Osteoblast (primary cell): ENCODE data around the gene CRYGB. TPM values are rescaled to one million over a fixed set of nuclear protein-coding genes. Genes with fewer than 3 reads are reported as not detected.

Experiments
- DNase-seq: peaks from one replicate; pipeline ENCODE4 v3.0.0; 2011; ENCODE audit warnings: low spot score, mixed read lengths; ENCODE audit not compliant: insufficient read length; ENCODE audit errors: missing footprints
- H2AFZ ChIP-seq: 2 replicates; pipeline ENCODE4 v1.6.0; 2011; ENCODE audit warnings: mild to moderate bottlenecking, low read length
- H3K27ac ChIP-seq: 2 replicates; pipeline ENCODE4 v1.5.1; 2011; ENCODE audit warnings: mild to moderate bottlenecking, low read depth, low read length, moderate library complexity
- H3K27me3 ChIP-seq: 2 replicates; pipeline ENCODE4 v1.6.0; 2012; ENCODE audit warnings: mild to moderate bottlenecking, control low read depth, inconsistent platforms, low read length, moderate library complexity; ENCODE audit not compliant: insufficient read depth
- H3K36me3 ChIP-seq: 2 replicates; pipeline ENCODE4 v1.5.1; 2011; ENCODE audit warnings: mild to moderate bottlenecking, low read length, control low read depth, moderate library complexity; ENCODE audit not compliant: insufficient read depth
- H3K4me1 ChIP-seq: 2 replicates; pipeline ENCODE4 v1.5.1; 2011; ENCODE audit warnings: mild to moderate bottlenecking, low read length, control low read depth, moderate library complexity; ENCODE audit not compliant: insufficient read depth
- H3K4me2 ChIP-seq: 2 replicates; pipeline ENCODE4 v1.6.0; 2011; ENCODE audit warnings: mild to moderate bottlenecking, low read length; ENCODE audit not compliant: insufficient read depth
- H3K4me3 ChIP-seq: fragments of 200-600 bp; sonication (generic); 3 replicates; pipeline ENCODE4 v1.5.1; 2012; ENCODE audit warnings: mild to moderate bottlenecking, low read length, inconsistent platforms; ENCODE audit not compliant: insufficient read depth
- H3K79me2 ChIP-seq: 2 replicates; pipeline ENCODE4 v1.6.0; 2012; ENCODE audit warnings: mild to moderate bottlenecking, low read length, control low read depth, inconsistent platforms; ENCODE audit not compliant: insufficient read depth
- H3K9me3 ChIP-seq: 2 replicates; pipeline ENCODE4 v1.5.1; 2011; ENCODE audit warnings: low read depth, low read length, control low read depth
- H4K20me1 ChIP-seq: 2 replicates; pipeline ENCODE4 v1.6.0; 2012; ENCODE audit warnings: mild to moderate bottlenecking, low read length, control low read depth; ENCODE audit not compliant: insufficient read depth
- CTCF ChIP-seq: IDR thresholded peaks from 2 replicates; pipeline ENCODE4 v1.5.1; 2011; ENCODE audit warnings: mild to moderate bottlenecking, low read depth, low read length, moderate library complexity; ENCODE audit errors: extremely low read depth
- total RNA-seq: library from RNA; depleted of rRNA; stranded (reverse); fragments of >200 nt; gene quantifications from 2 replicates; pipeline ENCODE4 v1.2.3, GENCODE V29; 2012

CRYGB gene
- total RNA-seq, 1 donor: not detected

GRCh38 chr2:208163489-208163888 is 17.5 kb upstream of the CRYGB start, which contains the start of gene CRYGA:
Gene CRYGA (minus strand): TSS chr2:208163589. CDS start chr2:208163556, 33 bp downstream.
- no peaks in the 10 kb centered on the region for H3K79me2 ChIP-seq
- H3K27me3 ChIP-seq: peaks cover 7% of the 10 kb centered on the region
- no peak for DNase-seq
- H3K4me3 ChIP-seq: no peak within 1 kb of the TSS
- H3K27ac ChIP-seq: no peak within 1 kb of the TSS
- H4K20me1 ChIP-seq: no peaks in the 10 kb centered on the region
- no peak within 1 kb of the TSS for H3K4me2 ChIP-seq
- no peaks in the 10 kb centered on the region for H3K4me1 ChIP-seq
- H2AFZ ChIP-seq: no peak within 1 kb of the TSS
- no peaks in the 10 kb centered on the region for H3K36me3 ChIP-seq
- TF ChIP-seq CTCF: no peak
- no peaks in the 10 kb centered on the region for H3K9me3 ChIP-seq

- Histone ChIP-seq H3K36me3 (no peaks in the 10 kb centered on the region), H2AFZ (no peak overlapping the region), H3K4me2 (no peak overlapping the region), H3K27ac (no peak overlapping the region), H3K27me3 (no peaks in the 10 kb centered on the region), H3K4me3 (no peak overlapping the region), H3K9me3 (no peaks in the 10 kb centered on the region), H4K20me1 (no peaks in the 10 kb centered on the region), H3K4me1 (no peaks in the 10 kb centered on the region), H3K79me2 (no peaks in the 10 kb centered on the region)
- no peak for TF ChIP-seq CTCF
- DNase-seq: no peak
Measured at GRCh38 chr2:208156439-208156838, 10.5 kb upstream of the CRYGB start.

- no peaks in the 10 kb centered on the region for H3K9me3 ChIP-seq
- H3K36me3 ChIP-seq: no peaks in the 10 kb centered on the region
- no peak overlapping the region for H3K27ac ChIP-seq
- H2AFZ ChIP-seq: no peak overlapping the region
- no peaks in the 10 kb centered on the region for H3K79me2 ChIP-seq
- H3K4me2 ChIP-seq: no peak overlapping the region
- H3K4me1 ChIP-seq: no peaks in the 10 kb centered on the region
- no peaks in the 10 kb centered on the region for H4K20me1 ChIP-seq
- no peak for TF ChIP-seq CTCF
- no peak for DNase-seq
- no peaks in the 10 kb centered on the region for H3K27me3 ChIP-seq
- no peak overlapping the region for H3K4me3 ChIP-seq
Measured at GRCh38 chr2:208153156-208153555, 7.2 kb upstream of the CRYGB start.

GRCh38 chr2:208150956-208151355 is 5.0 kb upstream of the CRYGB start:
- no peak for DNase-seq
- H3K36me3 ChIP-seq: no peaks in the 10 kb centered on the region
- H3K27me3 ChIP-seq: no peaks in the 10 kb centered on the region
- no peak overlapping the region for H3K4me3 ChIP-seq
- TF ChIP-seq CTCF: no peak
- H2AFZ ChIP-seq: no peak overlapping the region
- no peaks in the 10 kb centered on the region for H3K79me2 ChIP-seq
- H4K20me1 ChIP-seq: no peaks in the 10 kb centered on the region
- no peaks in the 10 kb centered on the region for H3K9me3 ChIP-seq
- H3K4me2 ChIP-seq: no peak overlapping the region
- no peak overlapping the region for H3K27ac ChIP-seq
- H3K4me1 ChIP-seq: no peaks in the 10 kb centered on the region
